Activated T-cell treated with anti-CD3 and anti-CD28 coated beads, Interleukin-2, amount 50 U/mL, for 24 hours (primary cell): ENCODE measurements around the gene NEFH.
"Not testable (repeated sequence)": the region's sequence is repeated elsewhere in the genome, so short reads cannot be mapped to it uniquely, and the experiment has no call there.

ENCODE experiments used
- DNase-seq: peaks from one replicate; pipeline ENCODE4 v3.0.0-alpha.2; 2020
- H3K27ac Mint-ChIP-seq: 2 replicates; pipeline ENCODE4 v1.8.0; 2020; ENCODE audit warnings: mild to moderate bottlenecking, mixed read lengths
- H3K27me3 Mint-ChIP-seq: 2 replicates; pipeline ENCODE4 v1.8.0; 2020; ENCODE audit warnings: mixed read lengths
- H3K36me3 Mint-ChIP-seq: 2 replicates; pipeline ENCODE4 v1.8.0; 2020; ENCODE audit warnings: low read depth, mixed read lengths
- H3K4me1 Mint-ChIP-seq: 2 replicates; pipeline ENCODE4 v1.8.0; 2020; ENCODE audit warnings: low read depth, mixed read lengths
- H3K4me3 Mint-ChIP-seq: 2 replicates; pipeline ENCODE4 v1.8.0; 2020; ENCODE audit warnings: mild to moderate bottlenecking, moderate library complexity, mixed read lengths
- H3K9me3 Mint-ChIP-seq: 2 replicates; pipeline ENCODE4 v1.8.0; 2020; ENCODE audit warnings: mixed read lengths

NEFH gene

DNA sequence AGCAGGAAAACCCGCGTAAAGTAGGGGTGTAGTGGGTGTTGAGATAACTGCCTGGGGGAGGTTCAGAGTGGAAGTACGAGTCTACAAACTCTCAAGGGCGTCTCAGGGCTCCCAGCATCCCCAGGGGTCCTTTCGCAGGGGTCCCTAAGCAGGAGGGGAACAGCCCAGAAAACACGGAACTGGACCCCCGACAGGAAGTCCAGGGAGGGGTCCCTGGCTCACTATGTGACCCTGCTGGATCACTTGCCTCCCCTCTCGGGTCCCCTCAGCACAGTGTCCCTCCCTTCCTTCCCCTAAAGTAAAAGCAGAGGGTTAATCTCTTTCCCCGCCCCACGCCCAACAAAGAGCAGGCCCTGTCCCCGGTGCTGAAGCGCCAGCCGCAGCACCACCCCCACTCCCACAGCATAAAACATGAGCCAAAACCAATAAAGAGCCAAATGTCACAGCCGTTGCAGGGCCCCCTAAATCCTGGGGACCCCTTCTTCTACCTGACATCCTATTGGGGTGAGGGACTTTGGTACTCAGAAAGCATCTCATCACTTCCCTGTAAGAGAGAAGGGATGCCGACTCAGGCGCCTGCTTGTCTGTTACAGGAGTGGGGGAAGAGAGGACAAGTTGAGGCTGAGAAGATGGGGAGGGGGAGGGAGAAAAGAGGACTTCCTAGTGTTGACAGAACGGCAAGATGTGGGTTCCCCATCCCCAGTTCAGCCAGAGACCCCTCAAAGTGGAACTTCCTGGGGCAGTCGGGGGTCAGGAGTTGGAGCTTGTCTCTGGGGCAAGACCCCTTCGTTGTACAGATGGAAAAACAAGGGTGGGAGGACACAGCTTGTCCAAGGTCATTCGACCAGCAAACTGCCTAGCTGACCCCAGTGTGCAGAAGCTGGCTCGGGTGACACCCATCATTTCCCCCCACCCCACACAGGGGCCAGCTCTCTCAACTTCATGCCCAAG is 1.4 kb upstream of the NEFH start:
- peak; percentile 55 for DNase-seq
- Mint-ChIP-seq H3K9me3 (no peaks in the 10 kb centered on the region), H3K27me3 (peaks cover 51% of the 10 kb centered on the region)

DNA sequence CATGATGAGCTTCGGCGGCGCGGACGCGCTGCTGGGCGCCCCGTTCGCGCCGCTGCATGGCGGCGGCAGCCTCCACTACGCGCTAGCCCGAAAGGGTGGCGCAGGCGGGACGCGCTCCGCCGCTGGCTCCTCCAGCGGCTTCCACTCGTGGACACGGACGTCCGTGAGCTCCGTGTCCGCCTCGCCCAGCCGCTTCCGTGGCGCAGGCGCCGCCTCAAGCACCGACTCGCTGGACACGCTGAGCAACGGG is 169 bp downstream of the NEFH start:
- H3K9me3 Mint-ChIP-seq = no peaks in the 10 kb centered on the region
- no peaks in the 10 kb centered on the region for H3K36me3 Mint-ChIP-seq
- no peak overlapping the region for H3K4me3 Mint-ChIP-seq
- H3K4me1 Mint-ChIP-seq = peaks cover 19% of the 10 kb centered on the region
- no peak overlapping the region for H3K27ac Mint-ChIP-seq
- peaks cover 51% of the 10 kb centered on the region for H3K27me3 Mint-ChIP-seq
- DNase-seq = no peak

More for the DNA sequence above, 1.4 kb upstream of the NEFH start:
- Mint-ChIP-seq H3K4me1 (peaks cover 19% of the 10 kb centered on the region), H3K4me3 (no peak overlapping the region), H3K27ac (no peak overlapping the region), H3K36me3 (no peaks in the 10 kb centered on the region)

GRCh38 chr22:29480512-29481264 is 670 bp downstream of the NEFH start:
- Mint-ChIP-seq H3K27ac (peak overlapping the region; percentile 66), H3K9me3 (no peaks in the 10 kb centered on the region), H3K4me3 (peak overlapping the region; percentile 68), H3K4me1 (peaks cover 19% of the 10 kb centered on the region), H3K27me3 (peaks cover 48% of the 10 kb centered on the region), H3K36me3 (peaks cover 3% of the 10 kb centered on the region)
- peak; percentile 59 for DNase-seq

- peak overlapping the region; percentile 66 for H3K27ac Mint-ChIP-seq
- peaks cover 3% of the 10 kb centered on the region for H3K36me3 Mint-ChIP-seq
- H3K4me1 Mint-ChIP-seq = peaks cover 19% of the 10 kb centered on the region
- peak overlapping the region; percentile 68 for H3K4me3 Mint-ChIP-seq
- DNase-seq = no peak
- H3K27me3 Mint-ChIP-seq = peaks cover 48% of the 10 kb centered on the region
- no peaks in the 10 kb centered on the region for H3K9me3 Mint-ChIP-seq
These were observed 1.4 kb downstream of the NEFH start for GRCh38 chr22:29481265-29482000.

DNA sequence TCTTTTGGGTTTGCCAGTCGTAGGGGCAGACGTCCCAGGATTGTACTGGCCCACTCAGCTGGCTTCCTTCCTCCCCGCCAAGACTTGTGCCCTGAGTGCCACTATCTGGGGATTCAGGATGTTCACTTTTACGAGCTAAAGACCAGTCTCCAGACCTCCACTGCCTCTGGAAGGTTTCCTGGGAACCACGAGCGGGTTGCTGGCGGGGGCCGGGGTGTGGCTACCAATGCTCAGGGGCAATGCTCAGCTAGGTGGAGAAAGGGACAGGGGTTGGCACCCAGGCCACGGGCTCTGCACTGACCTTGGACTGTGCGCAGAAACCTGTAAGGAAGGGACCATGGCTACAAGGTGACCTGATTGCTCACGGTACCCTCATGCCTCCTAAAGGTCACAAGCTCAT is 2.2 kb downstream of the NEFH start:
- Mint-ChIP-seq H3K27ac (no peak overlapping the region), H3K4me3 (no peak overlapping the region), H3K9me3 (no peaks in the 10 kb centered on the region), H3K4me1 (peaks cover 19% of the 10 kb centered on the region), H3K27me3 (peaks cover 45% of the 10 kb centered on the region), H3K36me3 (peaks cover 3% of the 10 kb centered on the region)
- DNase-seq = no peak

DNA sequence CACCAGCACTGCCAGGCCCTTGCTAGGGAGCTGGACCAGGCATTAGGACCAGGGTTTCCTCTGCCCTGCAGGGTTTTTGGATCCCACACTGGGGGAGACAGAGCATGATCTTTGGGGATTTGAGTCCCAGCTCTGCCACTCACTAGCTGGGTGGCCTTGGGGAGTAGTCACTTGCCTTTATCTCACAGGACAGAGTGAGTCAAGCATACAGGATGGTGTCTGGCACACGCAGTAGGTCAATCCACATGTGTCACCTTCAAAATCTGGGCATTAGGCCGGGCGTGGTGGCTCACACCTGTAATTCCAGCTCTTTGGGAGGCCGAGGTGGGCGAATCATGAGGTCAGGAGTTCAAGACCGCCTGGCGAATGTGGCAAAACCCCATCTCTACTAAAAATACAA is 2.7 kb downstream of the NEFH start:
- no peak for DNase-seq
- H3K4me3 Mint-ChIP-seq = no peak overlapping the region
- H3K27ac Mint-ChIP-seq = no peak overlapping the region
- peaks cover 41% of the 10 kb centered on the region for H3K27me3 Mint-ChIP-seq
- peaks cover 19% of the 10 kb centered on the region for H3K4me1 Mint-ChIP-seq
- peaks cover 3% of the 10 kb centered on the region for H3K36me3 Mint-ChIP-seq
- H3K9me3 Mint-ChIP-seq = no peaks in the 10 kb centered on the region

- no peak for DNase-seq
- H3K9me3 Mint-ChIP-seq = no peaks in the 10 kb centered on the region
- H3K27me3 Mint-ChIP-seq = peaks cover 36% of the 10 kb centered on the region
- peaks cover 19% of the 10 kb centered on the region for H3K4me1 Mint-ChIP-seq
- no peak overlapping the region for H3K27ac Mint-ChIP-seq
- H3K4me3 Mint-ChIP-seq = no peak overlapping the region
- H3K36me3 Mint-ChIP-seq = peaks cover 3% of the 10 kb centered on the region
These were observed 3.2 kb downstream of the NEFH start for GRCh38 chr22:29483254-29483653.

GRCh38 chr22:29484642-29485041 is 4.6 kb downstream of the NEFH start:
- H3K36me3 Mint-ChIP-seq = peaks cover 3% of the 10 kb centered on the region
- H3K27me3 Mint-ChIP-seq = peaks cover 22% of the 10 kb centered on the region
- peaks cover 9% of the 10 kb centered on the region for H3K4me1 Mint-ChIP-seq
- no peaks in the 10 kb centered on the region for H3K9me3 Mint-ChIP-seq
- H3K4me3 Mint-ChIP-seq = no peak overlapping the region
- no peak for DNase-seq
- H3K27ac Mint-ChIP-seq = no peak overlapping the region

GRCh38 chr22:29485448-29485847 is 5.4 kb downstream of the NEFH start:
- Mint-ChIP-seq H3K4me3 (no peak overlapping the region), H3K27me3 (peaks cover 20% of the 10 kb centered on the region), H3K4me1 (peaks cover 7% of the 10 kb centered on the region), H3K9me3 (no peaks in the 10 kb centered on the region), H3K36me3 (peaks cover 3% of the 10 kb centered on the region), H3K27ac (no peak overlapping the region)
- DNase-seq = no peak

DNA sequence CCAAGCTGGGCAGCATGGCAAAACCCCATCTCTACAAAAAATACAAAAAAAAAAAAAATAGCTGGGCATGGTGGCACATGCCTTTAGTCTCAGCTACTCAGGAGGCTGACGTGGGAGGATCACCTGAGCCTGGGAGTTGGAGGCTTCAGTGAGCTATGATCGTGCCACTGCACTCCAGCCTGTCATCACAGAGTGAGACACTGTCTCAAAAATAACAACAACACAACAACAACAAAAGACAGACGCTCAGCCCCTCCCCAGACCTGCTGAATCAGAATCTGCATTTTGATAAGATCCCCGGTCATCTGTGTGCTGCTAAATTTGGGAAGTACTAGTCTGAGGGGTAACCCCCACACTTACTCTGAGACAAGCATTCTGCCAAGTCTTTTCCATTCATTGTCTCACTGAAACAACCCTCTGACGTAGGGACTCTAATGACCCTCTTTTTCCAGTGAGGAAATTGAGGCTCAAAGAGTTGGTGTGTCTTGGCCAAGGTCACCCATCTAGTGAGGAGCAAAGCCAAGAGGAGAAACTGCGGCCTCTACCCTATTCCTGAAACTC is 7.5 kb downstream of the NEFH start:
- DNase-seq = no peak
- H3K4me1 Mint-ChIP-seq = no peaks in the 10 kb centered on the region
- H3K27ac Mint-ChIP-seq = no peak overlapping the region
- no peaks in the 10 kb centered on the region for H3K9me3 Mint-ChIP-seq
- H3K36me3 Mint-ChIP-seq = peaks cover 3% of the 10 kb centered on the region
- peaks cover 4% of the 10 kb centered on the region for H3K27me3 Mint-ChIP-seq
- no peak overlapping the region for H3K4me3 Mint-ChIP-seq

GRCh38 chr22:29489127-29489780 is 9.2 kb downstream of the NEFH start:
- not testable (repeated sequence) for DNase-seq, H3K4me3 Mint-ChIP-seq, H3K27me3 Mint-ChIP-seq, H3K36me3 Mint-ChIP-seq, H3K9me3 Mint-ChIP-seq, H3K4me1 Mint-ChIP-seq, H3K27ac Mint-ChIP-seq

DNA sequence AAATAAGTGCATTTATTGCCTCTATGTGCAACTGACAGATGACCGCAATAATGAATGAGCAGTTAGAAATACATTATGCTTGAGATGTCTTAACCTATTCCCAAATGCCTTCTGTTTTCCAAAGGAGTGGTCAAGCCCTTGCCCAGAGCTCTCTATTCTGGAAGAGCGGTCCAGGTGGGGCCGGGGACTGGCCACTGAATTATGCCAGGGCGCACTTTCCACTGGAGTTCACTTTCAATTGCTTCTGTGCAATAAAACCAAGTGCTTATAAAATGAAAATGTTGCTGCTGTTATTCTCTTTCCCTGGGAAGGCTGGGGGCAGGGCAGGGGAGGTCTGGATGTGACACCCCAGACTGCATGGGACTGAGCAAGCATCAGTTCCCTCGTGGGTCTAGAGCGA is 11.0 kb downstream of the NEFH start:
- peaks cover 11% of the 10 kb centered on the region for H3K36me3 Mint-ChIP-seq

DNA sequence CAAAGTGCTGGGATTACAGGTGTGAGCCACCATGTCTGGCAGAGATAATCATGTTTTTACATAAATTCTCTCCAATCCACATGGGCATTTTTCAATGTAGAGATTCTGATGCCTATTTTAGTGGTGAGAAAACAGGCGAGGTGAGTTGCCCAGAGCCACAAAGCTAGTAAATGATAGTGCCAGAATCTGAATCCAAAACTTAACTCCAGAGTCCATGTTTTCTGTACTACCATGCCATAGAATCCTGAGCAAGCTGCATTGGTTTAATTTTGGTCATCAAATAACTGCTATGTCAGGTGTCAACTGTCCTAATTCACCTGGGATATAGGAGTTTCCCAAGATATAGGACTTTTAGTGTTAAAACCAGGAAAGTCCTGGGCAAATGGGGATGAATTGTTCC is 13.6 kb downstream of the NEFH start:
- DNase-seq = no peak
- Mint-ChIP-seq H3K9me3 (no peaks in the 10 kb centered on the region), H3K36me3 (peaks cover 16% of the 10 kb centered on the region), H3K4me3 (no peak overlapping the region), H3K27ac (no peak overlapping the region), H3K27me3 (no peaks in the 10 kb centered on the region), H3K4me1 (no peaks in the 10 kb centered on the region)

More for the DNA sequence above, 11.0 kb downstream of the NEFH start:
- Mint-ChIP-seq H3K27me3 (no peaks in the 10 kb centered on the region), H3K27ac (no peak overlapping the region), H3K4me3 (no peak overlapping the region), H3K4me1 (no peaks in the 10 kb centered on the region), H3K9me3 (no peaks in the 10 kb centered on the region)
- no peak for DNase-seq

DNA sequence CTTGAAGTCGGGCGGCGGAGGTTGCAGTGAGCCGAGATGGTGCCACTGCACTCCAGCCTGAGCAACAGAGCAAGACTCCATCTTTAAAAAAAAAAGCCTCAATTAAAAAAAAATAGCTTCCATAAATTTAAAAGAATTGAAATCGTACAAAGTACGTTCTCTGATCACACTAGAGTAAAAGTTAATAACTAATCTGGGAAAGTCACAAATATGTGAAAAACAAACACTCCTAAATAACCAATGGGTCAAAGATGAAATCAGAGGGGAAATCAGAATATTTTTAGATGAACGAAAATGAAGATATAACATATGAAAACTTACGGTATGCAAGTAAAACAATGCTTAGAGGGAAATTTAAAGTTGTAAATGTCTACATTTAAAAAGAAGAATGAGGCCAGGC is 19.8 kb downstream of the NEFH start:
- H3K36me3 Mint-ChIP-seq = peaks cover 39% of the 10 kb centered on the region
- no peaks in the 10 kb centered on the region for H3K27me3 Mint-ChIP-seq
- H3K9me3 Mint-ChIP-seq = no peaks in the 10 kb centered on the region
- no peaks in the 10 kb centered on the region for H3K4me1 Mint-ChIP-seq
- no peak overlapping the region for H3K27ac Mint-ChIP-seq
- no peak for DNase-seq
- no peak overlapping the region for H3K4me3 Mint-ChIP-seq
